HepG2 (cell line): ENCODE measurements around the gene NUP85. TPM values are rescaled to one million over a fixed set of nuclear protein-coding genes. Genes with fewer than 3 reads are reported as not detected.
A peak's percentile ranks its signal among the peaks of the same experiment; 100 is the strongest.

ENCODE experiments used
- ATAD3A ChIP-seq: sonication (generic); formaldehyde crosslinking; IDR thresholded peaks from 2 replicates; pipeline ENCODE4 v1.4.0; 2020; ENCODE audit warnings: missing genetic modification reagents
- CHD4 ChIP-seq: fragments of 200-600 bp; sonication (generic); IDR thresholded peaks from 2 replicates; pipeline ENCODE4 v1.7.0; 2017; ENCODE audit warnings: mild to moderate bottlenecking, low read length, borderline replicate concordance
- KDM5A ChIP-seq: fragments of 200-600 bp; sonication (generic); IDR thresholded peaks from 2 replicates; pipeline ENCODE4 v1.7.0; 2018; ENCODE audit warnings: antibody characterized with exemption, mild to moderate bottlenecking, low read length, borderline replicate concordance
- MTA1 ChIP-seq: sonication (generic); formaldehyde crosslinking; IDR thresholded peaks from 2 replicates; pipeline ENCODE4 v1.4.0; 2020; ENCODE audit warnings: missing genetic modification reagents, mild to moderate bottlenecking, borderline replicate concordance
- polyA plus RNA-seq, 8 experiments: library from polyadenylated mRNA; depleted of rRNA in 3 of 8; stranded (reverse) in 7 of 8; unstranded in 1 of 8; fragments of >200 nt; fragmentation: Illumina TruSeq in 4 of 8; extraction: Trizol in 4 of 8; gene quantifications; 2 replicates each; pipeline versions ENCODE4 v1.2.1 to v1.2.3, GENCODE V29; 2011 to 2016; ENCODE audit warnings: low read depth in 4 of 8, missing spikeins in 1 of 8, mixed read lengths in 1 of 8; ENCODE audit not compliant: insufficient read depth in 1 of 8
- total RNA-seq, 5 experiments: library from RNA; depleted of rRNA; stranded (reverse); fragments of >200 nt; fragmentation: Illumina TruSeq; extraction: Trizol; gene quantifications; 2 replicates each; pipeline ENCODE4 v1.2.3, GENCODE V29; 2016; ENCODE audit warnings: low read depth in 1 of 5
- TF ChIP-seq, protein P1 (sequence below): sonication (generic); formaldehyde crosslinking; IDR thresholded peaks from 2 replicates; pipeline ENCODE4 v1.4.0; 2020; ENCODE audit warnings: missing genetic modification reagents, mild to moderate bottlenecking, borderline replicate concordance
- TF ChIP-seq, protein P2 (sequence below): sonication (generic); formaldehyde crosslinking; IDR thresholded peaks from 2 replicates; pipeline ENCODE4 v1.9.0; 2021; ENCODE audit warnings: mild to moderate bottlenecking, missing genetic modification reagents
- TF ChIP-seq, protein P3 (sequence below): sonication (generic); formaldehyde crosslinking; IDR thresholded peaks from 2 replicates; pipeline ENCODE4 v1.5.0; 2020; ENCODE audit warnings: mild to moderate bottlenecking, missing genetic modification reagents
- TF ChIP-seq, protein P4 (sequence below): sonication (generic); formaldehyde crosslinking; IDR thresholded peaks from 2 replicates; pipeline ENCODE4 v1.4.0; 2020; ENCODE audit warnings: missing genetic modification reagents
- TF ChIP-seq, protein P5 (sequence below): sonication (generic); formaldehyde crosslinking; IDR thresholded peaks from 2 replicates; pipeline ENCODE4 v1.4.0; 2020; ENCODE audit warnings: missing genetic modification reagents, borderline replicate concordance
- TF ChIP-seq, protein P6 (sequence below): sonication (generic); formaldehyde crosslinking; IDR thresholded peaks from 2 replicates; pipeline ENCODE4 v1.4.0; 2020; ENCODE audit warnings: low read depth, mild to moderate bottlenecking, missing genetic modification reagents

The NUP85 gene
- total and polyA plus RNA-seq, 2 of the 13 experiments (the other 11 are each of a cell fraction or from before 2014, with no cell fraction given), result 89.1 to 124 TPM

DNA sequence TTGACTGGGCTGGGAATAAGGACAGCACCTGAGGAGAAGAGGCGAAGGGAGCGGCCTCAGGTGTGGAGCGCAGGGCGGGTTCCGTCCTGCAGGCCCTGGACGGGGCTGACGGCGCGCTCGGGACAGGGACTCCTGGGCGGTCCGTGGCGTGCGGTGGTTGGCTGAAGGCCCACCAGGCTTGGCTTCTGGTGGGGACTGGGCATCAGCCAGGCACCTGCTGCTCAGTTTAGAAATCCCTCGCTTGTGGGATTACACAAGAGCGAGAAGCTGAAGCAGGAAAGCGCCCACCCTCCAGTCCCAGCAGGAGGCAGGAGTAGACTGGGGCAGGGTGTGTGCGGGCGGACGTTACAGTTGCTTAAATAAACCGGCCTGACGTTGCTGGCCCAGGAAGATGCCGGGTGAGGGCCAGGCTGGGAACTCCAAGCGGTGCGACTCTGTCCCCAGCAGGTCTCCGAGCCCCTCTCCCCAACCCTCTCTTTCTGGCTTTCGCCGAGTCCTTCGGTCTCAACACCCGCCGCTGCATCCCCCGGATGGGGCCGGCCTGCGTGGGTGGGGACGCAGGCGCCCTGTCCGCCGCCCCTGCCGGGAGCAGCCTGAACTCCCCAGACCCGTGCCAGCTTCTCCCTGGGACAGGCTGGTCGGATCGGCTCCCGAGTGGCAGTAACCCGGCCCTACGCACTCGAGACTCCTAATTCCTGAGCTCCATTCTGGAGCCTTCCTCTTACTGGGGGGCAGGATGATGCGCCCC is 64.9 kb downstream of the NUP85 start (continued):
- TF ChIP-seq, protein P1, sequence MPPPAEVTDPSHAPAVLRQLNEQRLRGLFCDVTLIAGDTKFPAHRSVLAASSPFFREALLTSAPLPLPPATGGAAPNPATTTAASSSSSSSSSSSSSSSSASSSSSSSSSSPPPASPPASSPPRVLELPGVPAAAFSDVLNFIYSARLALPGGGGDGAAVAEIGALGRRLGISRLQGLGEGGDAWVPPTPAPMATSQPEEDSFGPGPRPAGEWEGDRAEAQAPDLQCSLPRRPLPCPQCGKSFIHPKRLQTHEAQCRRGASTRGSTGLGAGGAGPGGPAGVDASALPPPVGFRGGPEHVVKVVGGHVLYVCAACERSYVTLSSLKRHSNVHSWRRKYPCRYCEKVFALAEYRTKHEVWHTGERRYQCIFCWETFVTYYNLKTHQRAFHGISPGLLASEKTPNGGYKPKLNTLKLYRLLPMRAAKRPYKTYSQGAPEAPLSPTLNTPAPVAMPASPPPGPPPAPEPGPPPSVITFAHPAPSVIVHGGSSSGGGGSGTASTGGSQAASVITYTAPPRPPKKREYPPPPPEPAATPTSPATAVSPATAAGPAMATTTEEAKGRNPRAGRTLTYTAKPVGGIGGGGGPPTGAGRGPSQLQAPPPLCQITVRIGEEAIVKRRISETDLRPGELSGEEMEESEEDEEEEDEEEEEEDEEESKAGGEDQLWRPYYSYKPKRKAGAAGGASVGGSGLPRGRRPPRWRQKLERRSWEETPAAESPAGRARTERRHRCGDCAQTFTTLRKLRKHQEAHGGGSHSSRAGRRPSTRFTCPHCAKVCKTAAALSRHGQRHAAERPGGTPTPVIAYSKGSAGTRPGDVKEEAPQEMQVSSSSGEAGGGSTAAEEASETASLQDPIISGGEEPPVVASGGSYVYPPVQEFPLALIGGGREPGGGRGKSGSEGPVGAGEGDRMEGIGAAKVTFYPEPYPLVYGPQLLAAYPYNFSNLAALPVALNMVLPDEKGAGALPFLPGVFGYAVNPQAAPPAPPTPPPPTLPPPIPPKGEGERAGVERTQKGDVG (CRISPR knock-in tag), result peak; percentile 71; the same call in 1 of the 2 replicates
- no peak for TF ChIP-seq ATAD3A (CRISPR knock-in tag)
- TF ChIP-seq, protein P2, sequence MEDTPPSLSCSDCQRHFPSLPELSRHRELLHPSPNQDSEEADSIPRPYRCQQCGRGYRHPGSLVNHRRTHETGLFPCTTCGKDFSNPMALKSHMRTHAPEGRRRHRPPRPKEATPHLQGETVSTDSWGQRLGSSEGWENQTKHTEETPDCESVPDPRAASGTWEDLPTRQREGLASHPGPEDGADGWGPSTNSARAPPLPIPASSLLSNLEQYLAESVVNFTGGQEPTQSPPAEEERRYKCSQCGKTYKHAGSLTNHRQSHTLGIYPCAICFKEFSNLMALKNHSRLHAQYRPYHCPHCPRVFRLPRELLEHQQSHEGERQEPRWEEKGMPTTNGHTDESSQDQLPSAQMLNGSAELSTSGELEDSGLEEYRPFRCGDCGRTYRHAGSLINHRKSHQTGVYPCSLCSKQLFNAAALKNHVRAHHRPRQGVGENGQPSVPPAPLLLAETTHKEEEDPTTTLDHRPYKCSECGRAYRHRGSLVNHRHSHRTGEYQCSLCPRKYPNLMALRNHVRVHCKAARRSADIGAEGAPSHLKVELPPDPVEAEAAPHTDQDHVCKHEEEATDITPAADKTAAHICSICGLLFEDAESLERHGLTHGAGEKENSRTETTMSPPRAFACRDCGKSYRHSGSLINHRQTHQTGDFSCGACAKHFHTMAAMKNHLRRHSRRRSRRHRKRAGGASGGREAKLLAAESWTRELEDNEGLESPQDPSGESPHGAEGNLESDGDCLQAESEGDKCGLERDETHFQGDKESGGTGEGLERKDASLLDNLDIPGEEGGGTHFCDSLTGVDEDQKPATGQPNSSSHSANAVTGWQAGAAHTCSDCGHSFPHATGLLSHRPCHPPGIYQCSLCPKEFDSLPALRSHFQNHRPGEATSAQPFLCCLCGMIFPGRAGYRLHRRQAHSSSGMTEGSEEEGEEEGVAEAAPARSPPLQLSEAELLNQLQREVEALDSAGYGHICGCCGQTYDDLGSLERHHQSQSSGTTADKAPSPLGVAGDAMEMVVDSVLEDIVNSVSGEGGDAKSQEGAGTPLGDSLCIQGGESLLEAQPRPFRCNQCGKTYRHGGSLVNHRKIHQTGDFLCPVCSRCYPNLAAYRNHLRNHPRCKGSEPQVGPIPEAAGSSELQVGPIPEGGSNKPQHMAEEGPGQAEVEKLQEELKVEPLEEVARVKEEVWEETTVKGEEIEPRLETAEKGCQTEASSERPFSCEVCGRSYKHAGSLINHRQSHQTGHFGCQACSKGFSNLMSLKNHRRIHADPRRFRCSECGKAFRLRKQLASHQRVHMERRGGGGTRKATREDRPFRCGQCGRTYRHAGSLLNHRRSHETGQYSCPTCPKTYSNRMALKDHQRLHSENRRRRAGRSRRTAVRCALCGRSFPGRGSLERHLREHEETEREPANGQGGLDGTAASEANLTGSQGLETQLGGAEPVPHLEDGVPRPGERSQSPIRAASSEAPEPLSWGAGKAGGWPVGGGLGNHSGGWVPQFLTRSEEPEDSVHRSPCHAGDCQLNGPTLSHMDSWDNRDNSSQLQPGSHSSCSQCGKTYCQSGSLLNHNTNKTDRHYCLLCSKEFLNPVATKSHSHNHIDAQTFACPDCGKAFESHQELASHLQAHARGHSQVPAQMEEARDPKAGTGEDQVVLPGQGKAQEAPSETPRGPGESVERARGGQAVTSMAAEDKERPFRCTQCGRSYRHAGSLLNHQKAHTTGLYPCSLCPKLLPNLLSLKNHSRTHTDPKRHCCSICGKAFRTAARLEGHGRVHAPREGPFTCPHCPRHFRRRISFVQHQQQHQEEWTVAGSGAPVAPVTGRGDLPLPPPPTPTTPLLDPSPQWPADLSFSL (CRISPR knock-in tag), result 0 out of 2 replicates have a peak, but pooled peaks have one; percentile 31
- TF ChIP-seq, protein P3, sequence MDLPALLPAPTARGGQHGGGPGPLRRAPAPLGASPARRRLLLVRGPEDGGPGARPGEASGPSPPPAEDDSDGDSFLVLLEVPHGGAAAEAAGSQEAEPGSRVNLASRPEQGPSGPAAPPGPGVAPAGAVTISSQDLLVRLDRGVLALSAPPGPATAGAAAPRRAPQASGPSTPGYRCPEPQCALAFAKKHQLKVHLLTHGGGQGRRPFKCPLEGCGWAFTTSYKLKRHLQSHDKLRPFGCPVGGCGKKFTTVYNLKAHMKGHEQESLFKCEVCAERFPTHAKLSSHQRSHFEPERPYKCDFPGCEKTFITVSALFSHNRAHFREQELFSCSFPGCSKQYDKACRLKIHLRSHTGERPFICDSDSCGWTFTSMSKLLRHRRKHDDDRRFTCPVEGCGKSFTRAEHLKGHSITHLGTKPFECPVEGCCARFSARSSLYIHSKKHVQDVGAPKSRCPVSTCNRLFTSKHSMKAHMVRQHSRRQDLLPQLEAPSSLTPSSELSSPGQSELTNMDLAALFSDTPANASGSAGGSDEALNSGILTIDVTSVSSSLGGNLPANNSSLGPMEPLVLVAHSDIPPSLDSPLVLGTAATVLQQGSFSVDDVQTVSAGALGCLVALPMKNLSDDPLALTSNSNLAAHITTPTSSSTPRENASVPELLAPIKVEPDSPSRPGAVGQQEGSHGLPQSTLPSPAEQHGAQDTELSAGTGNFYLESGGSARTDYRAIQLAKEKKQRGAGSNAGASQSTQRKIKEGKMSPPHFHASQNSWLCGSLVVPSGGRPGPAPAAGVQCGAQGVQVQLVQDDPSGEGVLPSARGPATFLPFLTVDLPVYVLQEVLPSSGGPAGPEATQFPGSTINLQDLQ (CRISPR knock-in tag), result no peak; the same call in 1 of the 2 replicates
- peak; percentile 79; the same call in 1 of the 2 replicates for TF ChIP-seq KDM5A
- TF ChIP-seq, protein P4, sequence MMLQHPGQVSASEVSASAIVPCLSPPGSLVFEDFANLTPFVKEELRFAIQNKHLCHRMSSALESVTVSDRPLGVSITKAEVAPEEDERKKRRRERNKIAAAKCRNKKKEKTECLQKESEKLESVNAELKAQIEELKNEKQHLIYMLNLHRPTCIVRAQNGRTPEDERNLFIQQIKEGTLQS (CRISPR knock-in tag), result no peak
- no peak for TF ChIP-seq CHD4
- peak; percentile 66; the same call in 1 of the 2 replicates for TF ChIP-seq MTA1 (CRISPR knock-in tag)
- TF ChIP-seq, protein P5, sequence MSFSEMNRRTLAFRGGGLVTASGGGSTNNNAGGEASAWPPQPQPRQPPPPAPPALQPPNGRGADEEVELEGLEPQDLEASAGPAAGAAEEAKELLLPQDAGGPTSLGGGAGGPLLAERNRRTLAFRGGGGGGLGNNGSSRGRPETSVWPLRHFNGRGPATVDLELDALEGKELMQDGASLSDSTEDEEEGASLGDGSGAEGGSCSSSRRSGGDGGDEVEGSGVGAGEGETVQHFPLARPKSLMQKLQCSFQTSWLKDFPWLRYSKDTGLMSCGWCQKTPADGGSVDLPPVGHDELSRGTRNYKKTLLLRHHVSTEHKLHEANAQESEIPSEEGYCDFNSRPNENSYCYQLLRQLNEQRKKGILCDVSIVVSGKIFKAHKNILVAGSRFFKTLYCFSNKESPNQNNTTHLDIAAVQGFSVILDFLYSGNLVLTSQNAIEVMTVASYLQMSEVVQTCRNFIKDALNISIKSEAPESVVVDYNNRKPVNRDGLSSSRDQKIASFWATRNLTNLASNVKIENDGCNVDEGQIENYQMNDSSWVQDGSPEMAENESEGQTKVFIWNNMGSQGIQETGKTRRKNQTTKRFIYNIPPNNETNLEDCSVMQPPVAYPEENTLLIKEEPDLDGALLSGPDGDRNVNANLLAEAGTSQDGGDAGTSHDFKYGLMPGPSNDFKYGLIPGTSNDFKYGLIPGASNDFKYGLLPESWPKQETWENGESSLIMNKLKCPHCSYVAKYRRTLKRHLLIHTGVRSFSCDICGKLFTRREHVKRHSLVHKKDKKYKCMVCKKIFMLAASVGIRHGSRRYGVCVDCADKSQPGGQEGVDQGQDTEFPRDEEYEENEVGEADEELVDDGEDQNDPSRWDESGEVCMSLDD (CRISPR knock-in tag), result no peak
- TF ChIP-seq, protein P6, sequence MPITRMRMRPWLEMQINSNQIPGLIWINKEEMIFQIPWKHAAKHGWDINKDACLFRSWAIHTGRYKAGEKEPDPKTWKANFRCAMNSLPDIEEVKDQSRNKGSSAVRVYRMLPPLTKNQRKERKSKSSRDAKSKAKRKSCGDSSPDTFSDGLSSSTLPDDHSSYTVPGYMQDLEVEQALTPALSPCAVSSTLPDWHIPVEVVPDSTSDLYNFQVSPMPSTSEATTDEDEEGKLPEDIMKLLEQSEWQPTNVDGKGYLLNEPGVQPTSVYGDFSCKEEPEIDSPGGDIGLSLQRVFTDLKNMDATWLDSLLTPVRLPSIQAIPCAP, result no peak
